A549 treated with ZK216348 at 1 μM for 4 hours (cell line): Measurements from ENCODE around the gene POLR2F. TPM values are rescaled to one million over a fixed set of nuclear protein-coding genes. Genes with fewer than 3 reads are reported as not detected.

ENCODE experiments used
- total RNA-seq: library from RNA; stranded (reverse); fragments of 200-300 nt; extraction: Qiagen RNA extraction; gene quantifications from 5 replicates; pipeline ENCODE4 v1.2.3, GENCODE V29; 2022; ENCODE audit warnings: low read depth

POLR2F gene
- 121 to 152 TPM (median 142 TPM) in 5 replicates for total RNA-seq

GRCh38 chr22:37953437-37954179, at the start of gene POLR2F, which contains the start of gene C22orf23:
POLR2F (plus strand) TSS chr22:37953699; CDS start chr22:37953788, 89 bp downstream.
C22orf23 (minus strand) TSS chr22:37953601; CDS start chr22:37953149, 452 bp downstream.

GRCh38 chr22:37905534-37906363, 47.8 kb upstream of the POLR2F start, which contains the start of gene MICALL1:
MICALL1 (plus strand) TSS chr22:37906297; CDS start chr22:37906423, 126 bp downstream.

GRCh38 chr22:37983860-37984791, 30.6 kb downstream of the POLR2F start, which contains the start of gene SOX10:
SOX10 (minus strand) TSS chr22:37984555; CDS start chr22:37983784, 771 bp downstream.

Other genes with a start within 250 kb of the POLR2F start
- gene GCAT, start 145.8 kb upstream of the POLR2F start, total RNA-seq, result 2.7 to 3.4 TPM (median 3.0 TPM) in 5 replicates
- not detected in 5 replicates for gene GALR3, start 130.3 kb upstream of the POLR2F start, total RNA-seq
- 18.7 to 25.9 TPM (median 24.4 TPM) in 5 replicates for gene ANKRD54, start 109.4 kb upstream of the POLR2F start, total RNA-seq
- 264 to 308 TPM (median 279 TPM) in 5 replicates for gene EIF3L, start 104.3 kb upstream of the POLR2F start, total RNA-seq
- 14.3 to 22.1 TPM (median 20.2 TPM) in 5 replicates for gene MICALL1, start 47.4 kb upstream of the POLR2F start, total RNA-seq
- 0.17 to 0.24 TPM in 2 of 5 replicates, not detected in the others for gene C22orf23, start 98 bp upstream of the POLR2F start, total RNA-seq
- not detected in 5 replicates for gene SOX10, start 30.9 kb downstream of the POLR2F start, total RNA-seq
- 9.3 to 13.2 TPM (median 12.7 TPM) in 5 replicates for gene PICK1, start 103.7 kb downstream of the POLR2F start, total RNA-seq
- not detected in 5 replicates for gene SLC16A8, start 130.5 kb downstream of the POLR2F start, total RNA-seq
- 4.8 to 7.5 TPM (median 5.9 TPM) in 5 replicates for gene BAIAP2L2, start 157.0 kb downstream of the POLR2F start, total RNA-seq
- gene PLA2G6, start 228.1 kb downstream of the POLR2F start, total RNA-seq, result 2.1 to 6.5 TPM (median 4.7 TPM) in 5 replicates
- 14.9 to 21.9 TPM (median 16.7 TPM) in 5 replicates for gene MAFF, start 248.3 kb downstream of the POLR2F start, total RNA-seq